ENCODE data around the gene IQCM. TPM values are rescaled to one million over a fixed set of nuclear protein-coding genes. Genes with fewer than 3 reads are reported as not detected.

The IQCM gene
- polyA plus RNA-seq, 1 donor (not counting 4 experiments of a cell fraction or from before 2014, with no cell fraction given), result not detected

DNA sequence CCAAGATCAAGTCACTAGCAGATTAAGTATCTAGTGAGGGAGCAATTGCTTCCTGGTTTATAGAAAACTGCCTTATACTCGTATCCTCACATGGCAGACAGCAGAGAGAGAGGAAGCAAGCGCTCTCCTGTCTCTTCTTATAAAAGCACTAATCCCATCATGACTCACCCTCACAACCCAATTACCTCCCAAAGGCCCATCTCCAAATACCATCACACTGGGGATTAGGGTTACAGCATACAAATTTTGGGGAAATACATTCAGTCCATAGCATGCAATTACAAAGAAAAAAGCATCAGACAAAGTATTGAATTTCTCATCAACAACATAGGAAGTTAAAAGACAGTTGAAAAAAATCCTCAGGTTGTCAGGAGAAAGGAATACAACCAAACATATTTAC, 292.6 kb downstream of the IQCM start:
- no peak for DNase-seq (ENCODE audit: low read depth, low spot score)
- no peak overlapping the region for H2AFZ ChIP-seq (ENCODE audit: control insufficient read depth, low read length)

DNA sequence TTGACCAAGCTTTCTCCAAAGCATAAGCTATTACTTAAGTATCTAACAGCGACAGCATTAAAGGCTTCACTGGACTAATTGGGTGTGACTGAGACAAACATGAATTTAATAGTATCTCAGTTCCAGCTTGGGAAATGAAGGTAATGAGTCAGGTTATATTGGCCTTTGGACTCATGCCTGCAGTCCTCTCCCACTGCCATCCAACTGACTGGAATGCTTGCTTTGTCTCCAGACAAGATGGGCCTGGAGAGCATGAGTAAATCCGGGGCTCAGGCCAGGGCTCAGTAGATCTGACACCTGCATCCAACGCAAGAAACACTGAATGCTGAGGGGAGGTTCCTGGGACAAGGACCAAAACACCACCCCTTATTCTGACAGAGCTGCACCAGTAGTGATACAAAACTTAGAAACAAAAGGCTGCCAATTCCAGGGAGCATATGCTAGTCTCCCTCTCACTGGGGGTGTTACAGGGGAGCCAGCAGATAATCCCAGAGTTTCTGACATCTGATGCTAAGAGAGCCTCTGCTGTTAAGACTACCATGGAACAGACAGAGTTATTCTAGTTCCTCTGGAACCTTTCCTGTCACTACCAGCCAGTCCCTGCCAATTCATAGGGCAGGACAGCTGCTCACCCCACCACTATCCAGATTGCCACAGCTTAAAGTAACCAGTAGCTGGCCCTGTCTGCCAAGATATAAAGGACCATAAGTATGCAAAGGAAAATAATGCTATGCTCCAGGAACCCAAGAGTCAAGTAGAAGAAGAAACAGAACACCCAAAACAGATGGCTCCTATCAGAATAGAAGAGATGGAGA, 293.8 kb downstream of the IQCM start:
- Histone ChIP-seq H3K9me3 (ENCODE audit: control insufficient read depth, low read depth, low read length) (no peaks in the 10 kb centered on the region), H3K79me2 (ENCODE audit: control insufficient read depth, insufficient read depth, low read length) (no peaks in the 10 kb centered on the region), H3K4me2 (ENCODE audit: control insufficient read depth, extremely low read depth, insufficient read depth, low read depth, low read length) (no peak overlapping the region), H3K27me3 (ENCODE audit: control insufficient read depth, extremely low read depth, insufficient read depth, low read length) (no peaks in the 10 kb centered on the region), H3K9ac (ENCODE audit: control insufficient read depth, extremely low read depth, insufficient read depth, low read length) (no peak overlapping the region), H4K20me1 (ENCODE audit: control insufficient read depth, extremely low read depth, insufficient read depth, low read length) (no peaks in the 10 kb centered on the region), H2AFZ (ENCODE audit: control insufficient read depth, low read length) (no peak overlapping the region), H3K36me3 (ENCODE audit: control insufficient read depth in 2 of 2, extremely low read depth in 1 of 2, insufficient read depth in 2 of 2, low read length in 2 of 2) (no peaks in the 10 kb centered on the region), H3K9me1 (ENCODE audit: control insufficient read depth, extremely low read depth, insufficient read depth, low read length) (no peaks in the 10 kb centered on the region), H3K27ac (ENCODE audit: control insufficient read depth, insufficient read depth, low read length) (no peak overlapping the region), H3K4me1 (ENCODE audit: control insufficient read depth, extremely low read depth, insufficient read depth, low read length) (no peaks in the 10 kb centered on the region), H3K4me3 (ENCODE audit: control insufficient read depth in 2 of 3, extremely low read depth in 1 of 3, insufficient read depth in 2 of 3, low read depth in 1 of 3, low read length in 3 of 3) (no peak overlapping the region)
- no peak for TF ChIP-seq CTCF (optimal IDR thresholded peaks at IDR 0.05 in 1 of 3, IDR thresholded peaks at IDR 0.05 in 1 of 3, conservative IDR thresholded peaks at IDR 0.05 in 1 of 3; ENCODE audit: extremely low read depth in 1 of 3, insufficient read depth in 2 of 3, low read length in 3 of 3)
- TF ChIP-seq EZH2 (IDR thresholded peaks at IDR 0.05; ENCODE audit: low read length), result no peak
- dilution Hi-C loops (cut with MboI; ENCODE audit: extremely low pct_ligation_motif_present, low sequenced_read_pairs), result no loop called here
- no peak for FAIRE-seq
- DNase-seq (ENCODE audit: low read depth, low spot score), result no peak

More for the DNA sequence above, 292.6 kb downstream of the IQCM start:
- no peaks in the 10 kb centered on the region for H4K20me1 ChIP-seq (ENCODE audit: control insufficient read depth, extremely low read depth, insufficient read depth, low read length)
- no peak overlapping the region for H3K27ac ChIP-seq (ENCODE audit: control insufficient read depth, insufficient read depth, low read length)
- TF ChIP-seq CTCF (optimal IDR thresholded peaks at IDR 0.05 in 1 of 3, IDR thresholded peaks at IDR 0.05 in 1 of 3, conservative IDR thresholded peaks at IDR 0.05 in 1 of 3; ENCODE audit: extremely low read depth in 1 of 3, insufficient read depth in 2 of 3, low read length in 3 of 3) (no peak), EZH2 (IDR thresholded peaks at IDR 0.05; ENCODE audit: low read length) (no peak)
- no peak overlapping the region for H3K4me2 ChIP-seq (ENCODE audit: control insufficient read depth, extremely low read depth, insufficient read depth, low read depth, low read length)
- H3K4me3 ChIP-seq (ENCODE audit: control insufficient read depth in 2 of 3, extremely low read depth in 1 of 3, insufficient read depth in 2 of 3, low read depth in 1 of 3, low read length in 3 of 3), result no peak overlapping the region
- FAIRE-seq, result no peak
- H3K27me3 ChIP-seq (ENCODE audit: control insufficient read depth, extremely low read depth, insufficient read depth, low read length), result no peaks in the 10 kb centered on the region
- H3K9me1 ChIP-seq (ENCODE audit: control insufficient read depth, extremely low read depth, insufficient read depth, low read length), result no peaks in the 10 kb centered on the region
- no peaks in the 10 kb centered on the region for H3K79me2 ChIP-seq (ENCODE audit: control insufficient read depth, insufficient read depth, low read length)
- no peaks in the 10 kb centered on the region for H3K4me1 ChIP-seq (ENCODE audit: control insufficient read depth, extremely low read depth, insufficient read depth, low read length)
- no peaks in the 10 kb centered on the region for H3K9me3 ChIP-seq (ENCODE audit: control insufficient read depth, low read depth, low read length)
- no peak overlapping the region for H3K9ac ChIP-seq (ENCODE audit: control insufficient read depth, extremely low read depth, insufficient read depth, low read length)
- dilution Hi-C loops (cut with MboI; ENCODE audit: extremely low pct_ligation_motif_present, low sequenced_read_pairs), result no loop called here
- no peaks in the 10 kb centered on the region for H3K36me3 ChIP-seq (ENCODE audit: control insufficient read depth in 2 of 2, extremely low read depth in 1 of 2, insufficient read depth in 2 of 2, low read length in 2 of 2)
